Anterior cingulate cortex (tissue), 58 donors: Measurements from ENCODE around the gene RPSA.
"Not testable (repeated sequence)": the region's sequence is repeated elsewhere in the genome, so short reads cannot be mapped to it uniquely, and the experiment has no call there.

Experiments used
- DNase-seq, 58 donors: peaks; one replicate each; lab custom pipeline; 2025; lab: John Stamatoyannopoulos, UW

Gene RPSA

DNA sequence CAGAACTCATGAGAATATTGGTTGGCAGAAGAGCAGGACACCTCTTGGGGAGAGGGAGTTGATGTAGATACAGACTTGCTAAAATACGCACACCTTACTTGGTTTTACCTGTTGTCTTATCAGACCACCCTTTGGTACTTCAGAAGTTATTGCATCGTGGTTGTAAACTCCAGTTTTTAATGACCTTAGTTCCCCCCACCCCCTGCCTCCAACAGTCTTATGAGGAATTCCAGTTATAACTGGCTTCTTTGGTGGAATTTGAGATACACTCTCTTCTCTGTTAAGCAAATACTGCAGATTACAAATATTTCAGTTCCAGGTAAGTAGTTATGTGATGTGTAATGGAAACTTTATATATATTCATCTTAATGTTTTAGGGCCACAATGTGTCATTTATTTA, 18.4 kb upstream of the RPSA start:
- no peak for DNase-seq

DNA sequence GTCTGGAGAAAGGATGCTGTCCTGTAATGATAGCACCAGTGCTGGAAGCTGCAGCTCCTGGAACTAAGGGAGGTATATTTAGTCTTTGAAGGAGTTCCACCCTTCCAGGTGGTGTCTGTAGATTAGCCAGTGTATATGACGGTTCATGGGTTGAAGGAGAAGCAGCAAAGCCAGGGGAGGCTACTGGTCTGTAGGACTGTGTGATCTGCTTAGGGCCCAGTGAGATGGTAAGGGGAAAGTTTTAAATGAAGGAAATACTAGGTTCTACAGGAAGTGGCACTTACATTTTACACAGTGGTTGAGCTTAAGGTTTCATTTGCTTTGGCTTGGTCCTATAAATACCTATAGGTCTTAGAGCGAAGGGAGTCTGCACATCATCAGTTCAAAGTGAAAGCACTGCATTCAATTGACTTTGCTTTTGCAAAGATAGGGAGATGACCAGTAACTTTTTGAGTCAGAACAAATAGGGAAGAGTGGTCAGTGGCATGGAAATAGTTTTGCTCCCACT, 17.7 kb upstream of the RPSA start:
- DNase-seq: no peak

- no peak for DNase-seq
Measured at GRCh38 chr3:39390181-39390580, 16.3 kb upstream of the RPSA start.

DNA sequence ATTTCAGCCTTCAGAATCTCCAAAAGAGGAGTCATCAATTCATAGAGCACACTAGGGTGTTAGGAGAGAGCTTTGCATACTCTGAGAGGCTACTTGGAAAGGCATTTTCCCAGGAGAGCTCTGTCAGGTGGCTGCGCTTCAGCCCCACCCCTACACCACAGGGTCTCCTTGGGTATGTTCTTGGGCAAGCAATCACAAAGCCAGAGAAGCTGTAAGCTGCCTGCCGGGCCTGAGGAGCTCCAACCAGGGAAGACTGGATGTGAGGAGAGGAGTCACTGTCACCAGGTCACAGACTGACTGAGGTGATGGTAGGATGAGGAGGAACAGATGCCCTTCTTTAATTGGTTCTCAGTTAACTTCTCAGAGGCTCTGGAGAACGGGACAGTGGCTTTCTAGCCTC, 9.8 kb upstream of the RPSA start:
- DNase-seq: no peak

GRCh38 chr3:39398700-39399099, 7.8 kb upstream of the RPSA start:
- no peak for DNase-seq

GRCh38 chr3:39401983-39402382, 4.5 kb upstream of the RPSA start:
- DNase-seq: no peak

- no peak for DNase-seq
Measured at GRCh38 chr3:39404943-39405686, 1.4 kb upstream of the RPSA start.

- DNase-seq: no peak
Measured at GRCh38 chr3:39405687-39406367, 693 bp upstream of the RPSA start.

DNA sequence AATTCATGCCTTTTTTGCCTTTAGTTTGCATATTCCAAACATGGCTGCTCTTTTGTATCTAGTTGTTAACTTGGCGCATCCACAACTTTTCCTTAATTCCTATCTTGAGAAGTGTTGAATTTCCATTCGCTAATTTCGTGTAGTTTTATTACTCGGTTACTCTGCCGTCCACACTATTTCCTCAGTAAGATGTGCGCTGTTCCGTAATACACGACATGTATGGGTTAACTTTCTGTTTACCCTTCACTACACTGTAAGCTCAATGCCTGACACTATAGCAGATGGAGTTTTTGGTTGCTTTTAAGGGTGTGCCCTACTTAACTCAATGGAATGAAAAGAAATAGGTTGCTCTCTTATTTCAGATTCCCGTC, 724 bp downstream of the RPSA start:
- no peak for DNase-seq

GRCh38 chr3:39407773-39408492, 1.4 kb downstream of the RPSA start:
- no peak for DNase-seq

DNA sequence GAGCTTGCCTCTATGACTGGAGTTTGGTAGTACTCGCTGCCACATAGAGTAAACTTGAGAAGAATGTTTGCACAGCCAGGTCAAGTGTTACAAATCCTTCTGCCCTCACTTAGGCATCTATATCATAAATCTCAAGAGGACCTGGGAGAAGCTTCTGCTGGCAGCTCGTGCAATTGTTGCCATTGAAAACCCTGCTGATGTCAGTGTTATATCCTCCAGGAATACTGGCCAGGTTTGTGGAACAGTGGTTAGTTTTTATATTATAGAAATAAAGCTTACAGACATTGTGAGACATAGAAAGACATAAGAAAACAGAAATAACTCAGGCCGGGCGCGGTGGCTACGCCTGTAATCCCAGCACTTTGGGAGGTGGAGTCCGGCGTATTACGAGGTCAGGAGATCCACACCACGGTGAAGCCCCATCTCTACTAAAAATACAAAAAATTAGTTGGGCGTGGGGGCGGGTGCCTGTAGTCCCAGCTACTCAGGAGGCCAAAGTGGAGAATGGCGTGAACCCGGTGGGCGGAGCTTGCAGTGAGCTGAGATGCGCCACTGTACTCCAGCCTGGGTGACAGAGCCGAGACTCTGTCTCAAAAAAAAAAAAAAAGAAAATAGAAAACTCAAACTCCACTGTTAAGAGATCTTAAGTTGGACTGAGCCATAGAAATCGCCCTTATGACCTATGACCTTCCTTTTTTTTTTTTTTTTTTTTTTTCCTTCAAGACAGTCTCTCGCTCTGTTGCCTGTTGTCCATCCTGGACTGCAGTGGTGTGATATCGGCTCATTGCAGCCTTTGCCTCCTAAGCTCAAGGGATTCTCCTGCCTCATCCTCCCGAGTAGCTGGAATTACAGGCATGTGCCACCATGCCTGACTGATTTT, 2.2 kb downstream of the RPSA start:
- no peak for DNase-seq

GRCh38 chr3:39409514-39410136, 3.1 kb downstream of the RPSA start:
- DNase-seq: no peak

DNA sequence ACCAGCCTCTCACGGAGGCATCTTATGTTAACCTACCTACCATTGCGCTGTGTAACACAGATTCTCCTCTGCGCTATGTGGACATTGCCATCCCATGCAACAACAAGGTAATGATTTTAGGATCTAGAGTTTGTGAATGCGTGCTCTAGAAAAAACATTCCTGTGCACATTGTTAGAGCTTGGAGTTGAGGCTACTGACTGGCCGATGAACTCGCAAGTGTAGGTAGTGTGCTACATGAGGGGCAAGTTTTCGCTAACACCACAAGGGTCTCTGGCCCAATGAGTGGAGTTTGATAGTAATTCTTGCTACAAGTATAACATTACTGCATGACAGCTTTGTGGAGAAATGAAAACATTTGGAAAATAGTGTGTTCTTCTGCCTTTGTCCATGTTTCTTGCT, 4.4 kb downstream of the RPSA start:
- no peak for DNase-seq

- no peak for DNase-seq
Measured at GRCh38 chr3:39412668-39413260, 6.2 kb downstream of the RPSA start.

GRCh38 chr3:39413691-39414420, 7.3 kb downstream of the RPSA start:
- no peak for DNase-seq

DNA sequence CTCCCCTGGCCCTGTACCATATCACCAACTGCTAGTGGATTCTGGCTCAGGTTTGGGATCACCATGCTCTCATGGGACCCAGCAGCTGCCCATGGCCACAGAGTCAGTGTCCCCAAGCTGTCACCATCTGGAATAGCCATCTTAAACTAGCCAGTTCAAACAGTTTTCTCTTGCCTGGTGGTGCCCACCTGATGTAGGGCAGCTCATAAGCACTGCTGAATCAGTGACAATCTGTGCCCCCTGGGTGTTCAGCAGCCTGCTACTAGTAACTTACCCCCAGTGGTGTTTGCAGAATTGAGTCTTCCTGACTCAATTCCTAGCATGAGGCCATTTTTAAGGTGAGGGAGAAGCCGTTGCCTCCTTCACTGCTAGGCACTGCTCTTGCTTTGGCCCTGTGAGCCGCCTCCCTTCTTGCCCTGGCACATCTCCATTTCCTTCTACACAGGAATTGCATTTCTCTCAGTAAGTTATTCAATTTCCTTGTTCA, 7.9 kb downstream of the RPSA start:
- DNase-seq: no peak

DNA sequence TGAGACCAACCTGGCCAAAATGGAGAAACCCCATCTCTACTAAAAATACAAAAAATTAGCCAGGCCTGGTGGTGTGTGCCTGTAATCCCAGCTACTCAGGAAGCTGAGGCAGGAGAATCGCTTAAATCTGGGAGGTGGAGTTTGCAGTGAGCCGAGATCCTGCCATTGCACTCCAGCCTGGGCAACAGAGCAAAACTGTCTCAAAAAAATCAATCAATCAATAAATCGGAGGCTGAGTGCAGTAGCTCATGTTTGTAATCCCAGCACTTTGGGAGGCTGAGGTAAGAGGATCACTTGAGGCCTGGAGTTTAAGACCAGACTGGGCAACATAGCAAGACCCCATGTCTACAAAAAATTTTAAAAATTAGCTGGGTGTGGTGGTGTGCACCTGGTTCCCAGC, 8.8 kb downstream of the RPSA start:
- DNase-seq: not testable (repeated sequence)

- DNase-seq: no peak
Measured at GRCh38 chr3:39415983-39416382, 9.5 kb downstream of the RPSA start.

DNA sequence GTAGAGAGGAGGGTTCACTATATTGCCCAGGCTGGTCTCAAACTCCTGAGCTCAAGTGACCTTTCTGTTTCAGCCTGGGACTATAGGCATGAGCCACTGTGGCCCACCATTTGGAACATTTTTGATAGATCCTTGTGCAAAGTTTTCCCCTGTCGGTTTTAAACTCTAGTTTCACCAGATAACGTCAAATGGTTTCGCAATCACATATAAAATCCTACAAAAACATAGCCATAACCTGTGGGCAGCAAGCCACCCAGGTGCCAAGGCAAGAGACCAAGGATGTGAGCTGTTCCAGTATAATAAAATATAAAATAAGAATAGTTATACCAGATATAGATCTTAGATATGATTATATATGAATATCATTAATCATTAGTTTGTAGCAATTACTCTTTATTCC, 10.5 kb downstream of the RPSA start:
- not testable (repeated sequence) for DNase-seq
